H1 (cell line): Measurements from ENCODE around the gene CDKN2B. TPM values are rescaled to one million over a fixed set of nuclear protein-coding genes. Genes with fewer than 3 reads are reported as not detected.

Source experiments
- polyA plus RNA-seq, 7 experiments: library from polyadenylated mRNA; depleted of rRNA in 3 of 7; stranded (reverse) in 5 of 7; unstranded in 2 of 7; fragments of >200 nt in 5 of 7; fragments of 200-250 nt in 2 of 7; gene quantifications; 1 replicate in 5 of 7; 2 replicates in 1 of 7; 4 replicates in 1 of 7; pipeline versions ENCODE4 v1.2.1 to v1.2.3, GENCODE V29; 2011 to 2013; ENCODE audit warnings: missing spikeins in 2 of 7, mixed read lengths in 2 of 7
- small RNA-seq: library from polyadenylated mRNA; stranded (forward); fragments of <200 nt; extraction: miRNeasy Mini kit (QIAGEN cat#:217004); gene quantifications from one replicate; pipeline ENCODE3, GENCODE V24; 2013; ENCODE audit not compliant: insufficient read depth
- total RNA-seq: library from RNA; stranded (reverse); fragmentation: NEBNext Ultra II Directional; extraction: Animal tissue kit (Norgen Biotek cat#: 25700); gene quantifications from 2 replicates; pipeline ENCODE4 v1.2.1, GENCODE V29; 2021

The CDKN2B gene
- total and polyA plus RNA-seq, 2 of the 8 experiments (the other 6 are each of a cell fraction or from before 2014, with no cell fraction given) = 0.20 to 0.88 TPM

Small RNAs within 50 kb of the gene (small RNA-seq; reads per million reads assigned to genes)
- gene RF02045 = not detected

Other genes starting within 250 kb of the CDKN2B start
- gene MTAP, start 206.7 kb downstream of the CDKN2B start, total RNA-seq = 100 and 107 TPM in 2 replicates
- 15.3 and 16.4 TPM in 2 replicates for gene MTAP, start 206.7 kb downstream of the CDKN2B start, polyA plus RNA-seq (2011; rRNA removed)
- 0.69 and 0.73 TPM in 2 replicates for gene CDKN2A, start 14.9 kb downstream of the CDKN2B start, total RNA-seq
- 0.51 and 0.91 TPM in 2 replicates for gene CDKN2A, start 14.9 kb downstream of the CDKN2B start, polyA plus RNA-seq (2011; rRNA removed)
- gene CDKN2B-AS1, start 14.5 kb downstream of the CDKN2B start, total RNA-seq = not detected in 2 replicates
- not detected in 2 replicates for gene CDKN2B-AS1, start 14.5 kb downstream of the CDKN2B start, polyA plus RNA-seq (2011; rRNA removed)